ENCODE results near the gene MKNK1.

The MKNK1 gene

GRCh38 chr1:46595127-46595526 lies 8.9 kb downstream of the MKNK1 start:
- DNase-seq (ENCODE audit: low read depth) = no peak

GRCh38 chr1:46594063-46594462 lies 10.0 kb downstream of the MKNK1 start:
- DNase-seq (ENCODE audit: low read depth) = no peak

- no peak for DNase-seq (ENCODE audit: low read depth)
Observed at GRCh38 chr1:46592823-46593222, 11.2 kb downstream of the MKNK1 start.

- no peak for DNase-seq (ENCODE audit: low read depth)
Observed at GRCh38 chr1:46589529-46589928, 14.5 kb downstream of the MKNK1 start.

- no peak for DNase-seq (ENCODE audit: low read depth)
Observed at GRCh38 chr1:46587069-46587468, 17.0 kb downstream of the MKNK1 start.

GRCh38 chr1:46585312-46585938 lies 18.6 kb downstream of the MKNK1 start:
- DNase-seq (ENCODE audit: low read depth) = no peak

- no peak for DNase-seq (ENCODE audit: low read depth)
Observed at GRCh38 chr1:46583494-46583893, 20.6 kb downstream of the MKNK1 start.

- DNase-seq (ENCODE audit: low read depth) = no peak
Observed at GRCh38 chr1:46582972-46583371, 21.1 kb downstream of the MKNK1 start.

- DNase-seq (ENCODE audit: low read depth) = no peak
Observed at GRCh38 chr1:46581681-46582455, 22.2 kb downstream of the MKNK1 start.

- no peak for DNase-seq (ENCODE audit: low read depth)
Observed at GRCh38 chr1:46580140-46580903, 23.7 kb downstream of the MKNK1 start.

GRCh38 chr1:46577671-46578070 lies 26.4 kb downstream of the MKNK1 start:
- no peak for DNase-seq (ENCODE audit: low read depth)

GRCh38 chr1:46576596-46576995 lies 27.5 kb downstream of the MKNK1 start:
- no peak for DNase-seq (ENCODE audit: low read depth)

GRCh38 chr1:46575778-46576177 lies 28.3 kb downstream of the MKNK1 start:
- DNase-seq (ENCODE audit: low read depth) = no peak

- DNase-seq (ENCODE audit: low read depth) = no peak
Observed at GRCh38 chr1:46575300-46575699, 28.8 kb downstream of the MKNK1 start.

GRCh38 chr1:46571691-46572225 lies 32.3 kb downstream of the MKNK1 start:
- DNase-seq (ENCODE audit: low read depth) = no peak

GRCh38 chr1:46569884-46570725 lies 34.0 kb downstream of the MKNK1 start:
- DNase-seq (ENCODE audit: low read depth) = no peak

GRCh38 chr1:46569116-46569515 lies 35.0 kb downstream of the MKNK1 start:
- DNase-seq (ENCODE audit: low read depth) = no peak

GRCh38 chr1:46568461-46568891 lies 35.6 kb downstream of the MKNK1 start:
- DNase-seq (ENCODE audit: low read depth) = no peak

GRCh38 chr1:46563341-46563740 lies 40.7 kb downstream of the MKNK1 start:
- no peak for DNase-seq (ENCODE audit: low read depth)

- DNase-seq (ENCODE audit: low read depth) = no peak
Observed at GRCh38 chr1:46562498-46562897, 41.6 kb downstream of the MKNK1 start.

GRCh38 chr1:46558966-46559365 lies 45.1 kb downstream of the MKNK1 start:
- no peak for DNase-seq (ENCODE audit: low read depth)
